ENCODE measurements around the gene PDP2. TPM values are rescaled to one million over a fixed set of nuclear protein-coding genes. Genes with fewer than 3 reads are reported as not detected.

PDP2 gene
- total RNA-seq, 3 donors from 2014 or later (not counting 1 experiment from before 2014, with no cell fraction given) = 10.2 to 16.5 (median 11.0) TPM

GRCh38 chr16:66927918-66928649, 47.8 kb downstream of the PDP2 start:
- Histone ChIP-seq H3K9me3 (ENCODE audit: control insufficient read depth, insufficient read depth, low read length) (no peaks in the 10 kb centered on the region), H3K27me3 (ENCODE audit: control insufficient read depth, insufficient read depth, low read length) (peaks cover 17% of the 10 kb centered on the region), H3K27ac (ENCODE audit: low read length) (no peak overlapping the region), H3K4me1 (ENCODE audit: control insufficient read depth, insufficient read depth, low read length) (peaks cover 24% of the 10 kb centered on the region), H3K36me3 (ENCODE audit: control insufficient read depth, insufficient read depth, low read length) (peaks cover 2% of the 10 kb centered on the region), H3K4me3 (ENCODE audit: low read length) (no peak overlapping the region)
- intact Hi-C loops (cut with micrococcal nuclease) = loop anchor here (2.0 kb wide), 1 partner anchor 33 kb away; no protein-coding TSS in a partner anchor
- Mint-ChIP-seq H3K4me1 (peaks cover 16 to 28% of the 10 kb centered on the region in 2 donors), H3K9me3 (no peaks in the 10 kb centered on the region), H3K4me3 (no peak overlapping the region), H3K27ac (peak overlapping the region; percentile 18 to 37), H3K27me3 (ENCODE audit: low read depth in 2 of 2) (peaks cover 10 to 20% of the 10 kb centered on the region in 2 donors), H3K36me3 (no peaks in the 10 kb centered on the region)
- TF ChIP-seq CTCF (IDR thresholded peaks at IDR 0.05) = no peak
- no peak for ATAC-seq
- DNase-seq = no peak
- WGBS (ENCODE audit: insufficient coverage) = 86% methylated on average over 8 of the region's 8 CpGs

- H3K4me1 Mint-ChIP-seq = peaks cover 23 to 32% of the 10 kb centered on the region in 2 donors
- peak in 1 of 2 donors; percentile 50 for DNase-seq
- 90% methylated on average over 10 of the region's 10 CpGs for WGBS (ENCODE audit: insufficient coverage)
These were observed 48.5 kb downstream of the PDP2 start for GRCh38 chr16:66928702-66929388.

GRCh38 chr16:66930189-66930588, 49.9 kb downstream of the PDP2 start:
- Histone ChIP-seq H3K27ac (ENCODE audit: low read length) (no peak overlapping the region), H3K9me3 (ENCODE audit: control insufficient read depth, insufficient read depth, low read length) (no peaks in the 10 kb centered on the region), H3K36me3 (ENCODE audit: control insufficient read depth, insufficient read depth, low read length) (peaks cover 2% of the 10 kb centered on the region), H3K27me3 (ENCODE audit: control insufficient read depth, insufficient read depth, low read length) (peaks cover 10% of the 10 kb centered on the region), H3K4me3 (ENCODE audit: low read length) (no peak overlapping the region), H3K4me1 (ENCODE audit: control insufficient read depth, insufficient read depth, low read length) (peaks cover 28% of the 10 kb centered on the region)
- no peaks in the 10 kb centered on the region for H3K9me3 Mint-ChIP-seq
- H3K4me3 Mint-ChIP-seq = no peak overlapping the region
- peaks cover 0 to 7% of the 10 kb centered on the region in 2 donors for H3K27me3 Mint-ChIP-seq (ENCODE audit: low read depth in 2 of 2)
- ATAC-seq (no peak), DNase-seq (no peak)
- WGBS (ENCODE audit: insufficient coverage) = 92% methylated on average over 2 of the region's 4 CpGs
- intact Hi-C loops (cut with micrococcal nuclease) = no loop called here
- no peak for TF ChIP-seq CTCF (IDR thresholded peaks at IDR 0.05)
- no peaks in the 10 kb centered on the region for H3K36me3 Mint-ChIP-seq
- H3K4me1 Mint-ChIP-seq = peaks cover 33 to 44% of the 10 kb centered on the region in 2 donors
- H3K27ac Mint-ChIP-seq = no peak overlapping the region

More at GRCh38 chr16:66928702-66929388, 48.5 kb downstream of the PDP2 start:
- peaks cover 31% of the 10 kb centered on the region for H3K4me1 ChIP-seq (ENCODE audit: control insufficient read depth, insufficient read depth, low read length)
- peaks cover 2% of the 10 kb centered on the region for H3K36me3 ChIP-seq (ENCODE audit: control insufficient read depth, insufficient read depth, low read length)
- peak in 1 of 3 donors; percentile 19 for ATAC-seq
- H3K27ac Mint-ChIP-seq = peak overlapping the region in 1 of 2 donors; percentile 18
- no peaks in the 10 kb centered on the region for H3K9me3 Mint-ChIP-seq
- intact Hi-C loops (cut with micrococcal nuclease) = loop anchor here (2.0 kb wide), 1 partner anchor 34 kb away; no protein-coding TSS in a partner anchor
- no peaks in the 10 kb centered on the region for H3K36me3 Mint-ChIP-seq
- H3K27me3 Mint-ChIP-seq (ENCODE audit: low read depth in 2 of 2) = peaks cover 3 to 12% of the 10 kb centered on the region in 2 donors
- TF ChIP-seq CTCF (IDR thresholded peaks at IDR 0.05) = peak; percentile 15
- H3K4me3 Mint-ChIP-seq = no peak overlapping the region
- H3K9me3 ChIP-seq (ENCODE audit: control insufficient read depth, insufficient read depth, low read length) = no peaks in the 10 kb centered on the region
- H3K4me3 ChIP-seq (ENCODE audit: low read length) = no peak overlapping the region
- no peak overlapping the region for H3K27ac ChIP-seq (ENCODE audit: low read length)
- H3K27me3 ChIP-seq (ENCODE audit: control insufficient read depth, insufficient read depth, low read length) = peaks cover 16% of the 10 kb centered on the region

All from natural killer cell (primary cell).